ENCODE measurements around the gene TUG1.

Gene TUG1

DNA sequence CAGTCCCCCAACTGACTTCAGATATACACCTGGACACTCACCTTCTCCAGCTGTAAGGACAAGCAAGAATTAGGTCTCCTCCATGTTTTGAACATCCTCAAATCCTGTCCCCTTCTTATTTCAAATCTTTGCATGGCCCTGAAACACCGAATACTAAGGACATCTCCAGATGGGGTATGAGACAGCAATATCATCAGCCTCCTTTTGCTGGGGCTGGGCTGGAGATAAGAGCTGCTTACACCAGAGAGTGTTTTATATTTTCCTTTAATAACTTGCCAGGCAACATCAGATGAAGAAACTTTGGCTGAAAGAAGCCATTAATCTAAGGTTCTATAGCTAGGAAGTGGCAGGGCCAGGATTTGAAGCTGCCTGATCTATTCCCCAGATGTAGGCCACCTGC lies 21.6 kb downstream of the TUG1 start:
- TF ChIP-seq, protein P1, sequence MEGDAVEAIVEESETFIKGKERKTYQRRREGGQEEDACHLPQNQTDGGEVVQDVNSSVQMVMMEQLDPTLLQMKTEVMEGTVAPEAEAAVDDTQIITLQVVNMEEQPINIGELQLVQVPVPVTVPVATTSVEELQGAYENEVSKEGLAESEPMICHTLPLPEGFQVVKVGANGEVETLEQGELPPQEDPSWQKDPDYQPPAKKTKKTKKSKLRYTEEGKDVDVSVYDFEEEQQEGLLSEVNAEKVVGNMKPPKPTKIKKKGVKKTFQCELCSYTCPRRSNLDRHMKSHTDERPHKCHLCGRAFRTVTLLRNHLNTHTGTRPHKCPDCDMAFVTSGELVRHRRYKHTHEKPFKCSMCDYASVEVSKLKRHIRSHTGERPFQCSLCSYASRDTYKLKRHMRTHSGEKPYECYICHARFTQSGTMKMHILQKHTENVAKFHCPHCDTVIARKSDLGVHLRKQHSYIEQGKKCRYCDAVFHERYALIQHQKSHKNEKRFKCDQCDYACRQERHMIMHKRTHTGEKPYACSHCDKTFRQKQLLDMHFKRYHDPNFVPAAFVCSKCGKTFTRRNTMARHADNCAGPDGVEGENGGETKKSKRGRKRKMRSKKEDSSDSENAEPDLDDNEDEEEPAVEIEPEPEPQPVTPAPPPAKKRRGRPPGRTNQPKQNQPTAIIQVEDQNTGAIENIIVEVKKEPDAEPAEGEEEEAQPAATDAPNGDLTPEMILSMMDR (IDR thresholded peaks at IDR 0.05; ENCODE audit: poor library complexity, severe bottlenecking) = no peak
- no peaks in the 10 kb centered on the region for H3K36me3 ChIP-seq (ENCODE audit: low read depth)
- H3K4me3 ChIP-seq (ENCODE audit: severe bottlenecking) = no peak overlapping the region
- H3K27me3 ChIP-seq (ENCODE audit: insufficient read depth, poor library complexity, severe bottlenecking) = no peaks in the 10 kb centered on the region
- ATAC-seq (ENCODE audit: low read depth) (no peak), DNase-seq (ENCODE audit: low spot score) (no peak)
- H3K27ac ChIP-seq (ENCODE audit: poor library complexity, severe bottlenecking) = no peak overlapping the region
- no peaks in the 10 kb centered on the region for H3K4me1 ChIP-seq (ENCODE audit: insufficient read depth, poor library complexity, severe bottlenecking)
- H3K9me3 ChIP-seq (ENCODE audit: severe bottlenecking) = no peaks in the 10 kb centered on the region

- no peak overlapping the region for H3K27ac ChIP-seq (ENCODE audit: poor library complexity, severe bottlenecking)
- ATAC-seq (ENCODE audit: low read depth) (no peak), DNase-seq (ENCODE audit: low spot score) (no peak)
- no peaks in the 10 kb centered on the region for H3K9me3 ChIP-seq (ENCODE audit: severe bottlenecking)
- no peaks in the 10 kb centered on the region for H3K36me3 ChIP-seq (ENCODE audit: low read depth)
- TF ChIP-seq, protein P1 (IDR thresholded peaks at IDR 0.05; ENCODE audit: poor library complexity, severe bottlenecking) = no peak
- H3K4me1 ChIP-seq (ENCODE audit: insufficient read depth, poor library complexity, severe bottlenecking) = no peaks in the 10 kb centered on the region
- no peaks in the 10 kb centered on the region for H3K27me3 ChIP-seq (ENCODE audit: insufficient read depth, poor library complexity, severe bottlenecking)
- H3K4me3 ChIP-seq (ENCODE audit: severe bottlenecking) = no peak overlapping the region
These were observed 23.5 kb downstream of the TUG1 start for GRCh38 chr22:30992565-30992964.

DNA sequence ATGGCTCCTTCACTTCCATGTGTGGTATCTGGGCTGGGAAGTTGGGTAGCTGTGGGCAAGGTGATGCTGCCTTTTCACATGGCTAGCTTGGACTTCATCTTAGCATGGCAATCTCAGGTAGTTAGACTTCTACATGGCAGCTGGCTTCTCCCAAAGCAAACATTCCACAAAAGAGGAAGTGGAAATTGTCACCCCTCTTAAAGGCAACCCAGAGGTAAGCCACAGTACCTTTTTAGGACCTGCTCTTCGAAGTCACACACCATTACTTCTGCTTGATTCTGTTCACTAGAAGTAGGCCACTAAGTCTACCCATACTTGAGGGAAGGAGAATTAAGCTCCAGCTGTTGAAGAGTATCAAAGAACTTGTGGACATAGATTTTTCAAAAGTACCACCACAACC lies 25.9 kb downstream of the TUG1 start:
- Histone ChIP-seq H3K36me3 (ENCODE audit: low read depth) (no peaks in the 10 kb centered on the region), H3K27ac (ENCODE audit: poor library complexity, severe bottlenecking) (no peak overlapping the region), H3K9me3 (ENCODE audit: severe bottlenecking) (no peaks in the 10 kb centered on the region), H3K27me3 (ENCODE audit: insufficient read depth, poor library complexity, severe bottlenecking) (no peaks in the 10 kb centered on the region), H3K4me1 (ENCODE audit: insufficient read depth, poor library complexity, severe bottlenecking) (no peaks in the 10 kb centered on the region), H3K4me3 (ENCODE audit: severe bottlenecking) (no peak overlapping the region)
- TF ChIP-seq, protein P1 (IDR thresholded peaks at IDR 0.05; ENCODE audit: poor library complexity, severe bottlenecking) = no peak
- ATAC-seq (ENCODE audit: low read depth) (no peak), DNase-seq (ENCODE audit: low spot score) (no peak)

DNA sequence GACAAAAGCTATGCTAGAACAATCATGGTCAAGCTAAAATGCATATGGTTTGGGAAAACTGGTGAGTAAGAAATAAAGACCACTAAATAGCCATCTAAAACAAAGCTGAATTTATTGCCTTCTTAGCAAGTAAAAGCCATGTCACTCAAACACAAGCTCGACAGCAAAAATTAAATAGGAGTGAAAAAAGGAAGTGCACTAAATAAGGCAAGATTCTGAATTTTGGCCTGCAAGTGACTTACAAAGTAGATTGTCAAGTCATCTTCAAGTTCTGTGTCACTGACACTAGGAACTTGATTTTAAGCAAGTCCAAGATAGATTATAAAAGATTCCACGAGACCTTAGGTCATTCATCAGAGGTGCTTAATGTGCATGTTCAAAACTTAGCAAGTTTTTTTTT lies 27.4 kb downstream of the TUG1 start:
- Histone ChIP-seq H3K27me3 (ENCODE audit: insufficient read depth, poor library complexity, severe bottlenecking) (no peaks in the 10 kb centered on the region), H3K36me3 (ENCODE audit: low read depth) (no peaks in the 10 kb centered on the region), H3K4me1 (ENCODE audit: insufficient read depth, poor library complexity, severe bottlenecking) (no peaks in the 10 kb centered on the region), H3K27ac (ENCODE audit: poor library complexity, severe bottlenecking) (no peak overlapping the region), H3K9me3 (ENCODE audit: severe bottlenecking) (no peaks in the 10 kb centered on the region), H3K4me3 (ENCODE audit: severe bottlenecking) (no peak overlapping the region)
- DNase-seq (ENCODE audit: low spot score) (no peak), ATAC-seq (ENCODE audit: low read depth) (no peak)
- TF ChIP-seq, protein P1 (IDR thresholded peaks at IDR 0.05; ENCODE audit: poor library complexity, severe bottlenecking) = no peak

- H3K4me3 ChIP-seq (ENCODE audit: severe bottlenecking) = no peak overlapping the region
- no peak for DNase-seq (ENCODE audit: low spot score)
- no peak overlapping the region for H3K27ac ChIP-seq (ENCODE audit: poor library complexity, severe bottlenecking)
- TF ChIP-seq, protein P1 (IDR thresholded peaks at IDR 0.05; ENCODE audit: poor library complexity, severe bottlenecking) = no peak
- H3K27me3 ChIP-seq (ENCODE audit: insufficient read depth, poor library complexity, severe bottlenecking) = no peaks in the 10 kb centered on the region
- no peak for ATAC-seq (ENCODE audit: low read depth)
- H3K9me3 ChIP-seq (ENCODE audit: severe bottlenecking) = no peaks in the 10 kb centered on the region
- H3K36me3 ChIP-seq (ENCODE audit: low read depth) = no peaks in the 10 kb centered on the region
- no peaks in the 10 kb centered on the region for H3K4me1 ChIP-seq (ENCODE audit: insufficient read depth, poor library complexity, severe bottlenecking)
These were observed 29.3 kb downstream of the TUG1 start for GRCh38 chr22:30998329-30998728.

Data from RWPE2 (cell line).